Aorta (tissue), 5 donors: Measurements from ENCODE around the gene ATF2. TPM values are rescaled to one million over a fixed set of nuclear protein-coding genes. Genes with fewer than 3 reads are reported as not detected.

Source experiments
- ATAC-seq: fragments of 200-7000 bp; cut with Tn5 transposase; one replicate; pipeline ENCODE4 v1.9.1; 2022; ENCODE audit warnings: moderate library complexity; ENCODE audit not compliant: low FRiP score
- DNase-seq, 2 donors: peaks; one replicate each; pipeline ENCODE4 v3.0.0-alpha.2; 2020
- H3K27ac ChIP-seq, 2 donors: one replicate each; pipeline ENCODE4 v1.5.1; 2013; ENCODE audit warnings: low read length in 2 of 2, mild to moderate bottlenecking in 2 of 2, moderate library complexity in 2 of 2, control low read depth in 1 of 2, inconsistent platforms in 1 of 2, low read depth in 1 of 2
- H3K27me3 ChIP-seq, 2 donors: one replicate each; pipeline ENCODE4 v1.6.1; 2013; ENCODE audit warnings: control low read depth in 1 of 2, low read length in 1 of 2, mild to moderate bottlenecking in 1 of 2, moderate library complexity in 1 of 2; ENCODE audit not compliant: insufficient read depth in 2 of 2, control insufficient read depth in 1 of 2
- H3K36me3 ChIP-seq, 2 donors: one replicate each; pipeline ENCODE4 v1.6.1; 2013; ENCODE audit warnings: control low read depth in 1 of 2, low read length in 1 of 2, mild to moderate bottlenecking in 1 of 2; ENCODE audit not compliant: insufficient read depth in 2 of 2, control insufficient read depth in 1 of 2
- H3K4me1 ChIP-seq, 2 donors: one replicate each; pipeline ENCODE4 v1.6.1; 2013; ENCODE audit warnings: low read length in 2 of 2, control low read depth in 1 of 2, mild to moderate bottlenecking in 1 of 2, moderate library complexity in 1 of 2; ENCODE audit not compliant: insufficient read depth in 2 of 2, control insufficient read depth in 1 of 2
- H3K4me3 ChIP-seq, 2 donors: one replicate each; pipeline ENCODE4 v1.5.1; 2013; ENCODE audit warnings: low read length in 2 of 2, control low read depth in 1 of 2, mild to moderate bottlenecking in 1 of 2
- H3K9me3 ChIP-seq: one replicate; pipeline ENCODE4 v1.6.1; 2013; ENCODE audit warnings: mild to moderate bottlenecking, low read length; ENCODE audit not compliant: control insufficient read depth
- WGBS, 2 donors: extraction: QIAGEN DNeasy Blood & Tissue Kit; methylation state at CpG; one replicate each; pipeline ENCODE4 v1.1.7; 2013; 5-methylcytosine and 5-hydroxymethylcytosine counted together
- intact Hi-C, 2 donors: fragments of 100-400 bp; cut with DNase I; formaldehyde crosslinking; loops; one replicate each; pipeline versions ENCODE4 v1.14.2 to v1.15.0; 2022
- polyA plus RNA-seq, 2 donors: library from polyadenylated mRNA; stranded (reverse); fragments of 200-250 nt; gene quantifications; one replicate each; pipeline ENCODE4 v1.2.3, GENCODE V29; 2013
- total RNA-seq, 2 donors: library from RNA; stranded (reverse); fragmentation: NEBNext Ultra II Directional; extraction: Animal tissue kit (Norgen Biotek cat#: 25700); gene quantifications; one replicate each; pipeline ENCODE4 v1.2.1, GENCODE V29; 2021
- donor health status: healthy with polysubstance abuse.
- donor health status: Bipolar disorder and iron deficiency.
- donor health status: DM: no; HTN: no; CAD: no.
- donor health status: DM: no; HTN: no; CAD: no.
- donor health status: DM: yes; HTN: yes; CAD: no.

Gene ATF2
- total and polyA plus RNA-seq, 4 donors, result 17.3 to 72.0 (median 40.9) TPM

- intact Hi-C loops, result no loop called here
- 86% methylated on average over 3 of the region's 3 CpGs for WGBS, 2 donors
- no peak overlapping the region for H3K4me3 ChIP-seq
- no peaks in the 10 kb centered on the region for H3K9me3 ChIP-seq
- H3K4me1 ChIP-seq, result no peaks in the 10 kb centered on the region
- no peak overlapping the region for H3K27ac ChIP-seq
- H3K27me3 ChIP-seq, result no peaks in the 10 kb centered on the region
- peaks cover 0 to 3% of the 10 kb centered on the region in 2 donors for H3K36me3 ChIP-seq
- DNase-seq, result no peak
- ATAC-seq, result no peak
Observed at GRCh38 chr2:175170659-175171304, 2.8 kb upstream of the ATF2 start.

GRCh38 chr2:175169191-175169590 is 1.2 kb upstream of the ATF2 start:
- no peak for DNase-seq
- intact Hi-C loops, result loop anchor here in 1 of 2 donors (5.0 to 10.0 kb wide), 3 partner anchors 57 to 164 kb away; partner anchors contain the start of gene CHN1
- Histone ChIP-seq H3K27ac (no peak overlapping the region), H3K27me3 (no peaks in the 10 kb centered on the region), H3K4me1 (no peaks in the 10 kb centered on the region), H3K36me3 (peaks cover 0 to 3% of the 10 kb centered on the region in 2 donors), H3K4me3 (no peak overlapping the region), H3K9me3 (no peaks in the 10 kb centered on the region)
- 56% methylated on average over 3 of the region's 3 CpGs for WGBS, 2 donors
- no peak for ATAC-seq

- DNase-seq (no peak), ATAC-seq (no peak)
- Histone ChIP-seq H3K9me3 (no peaks in the 10 kb centered on the region), H3K27ac (peak overlapping the region in 1 of 2 donors; percentile 61), H3K4me1 (no peaks in the 10 kb centered on the region), H3K27me3 (no peaks in the 10 kb centered on the region), H3K4me3 (peak overlapping the region; percentile 22 to 51), H3K36me3 (peaks cover 0 to 3% of the 10 kb centered on the region in 2 donors)
- intact Hi-C loops, result loop anchor here in 1 of 2 donors (5.0 to 10.0 kb wide), 3 partner anchors 56 to 164 kb away; partner anchors contain the start of gene CHN1
- 0 to 1% methylated on average over 11 of the region's 11 CpGs for WGBS, 2 donors
Observed at GRCh38 chr2:175168564-175168945, 552 bp upstream of the ATF2 start.

- 1% methylated on average over 29 to 32 of the region's 32 CpGs for WGBS, 2 donors
- Histone ChIP-seq H3K36me3 (no peaks in the 10 kb centered on the region), H3K4me3 (peak overlapping the region; percentile 58 to 83), H3K27me3 (no peaks in the 10 kb centered on the region), H3K9me3 (no peaks in the 10 kb centered on the region), H3K27ac (peak overlapping the region; percentile 51 to 79), H3K4me1 (no peaks in the 10 kb centered on the region)
- ATAC-seq (peak; percentile 31), DNase-seq (peak; percentile 65 to 77)
- intact Hi-C loops, result loop anchor here in 1 of 2 donors (5.0 to 10.0 kb wide), 3 partner anchors 55 to 162 kb away; partner anchors contain the start of gene CHN1
Observed at GRCh38 chr2:175167076-175167791, 769 bp downstream of the ATF2 start.

GRCh38 chr2:175166216-175166824 is 1.7 kb downstream of the ATF2 start:
- Histone ChIP-seq H3K27ac (no peak overlapping the region), H3K9me3 (no peaks in the 10 kb centered on the region), H3K36me3 (no peaks in the 10 kb centered on the region), H3K4me1 (no peaks in the 10 kb centered on the region), H3K4me3 (no peak overlapping the region), H3K27me3 (no peaks in the 10 kb centered on the region)
- DNase-seq (no peak), ATAC-seq (no peak)
- 34 to 37% methylated on average over 9 of the region's 9 CpGs for WGBS, 2 donors
- intact Hi-C loops, result loop anchor here in 1 of 2 donors (5.0 to 10.0 kb wide), 3 partner anchors 54 to 162 kb away; partner anchors contain the start of gene CHN1

GRCh38 chr2:175164235-175164634 is 3.8 kb downstream of the ATF2 start:
- DNase-seq (no peak), ATAC-seq (no peak)
- H3K9me3 ChIP-seq, result no peaks in the 10 kb centered on the region
- H3K36me3 ChIP-seq, result no peaks in the 10 kb centered on the region
- H3K4me1 ChIP-seq, result no peaks in the 10 kb centered on the region
- no peak overlapping the region for H3K27ac ChIP-seq
- WGBS, 2 donors, result 95 to 96% methylated on average over 8 of the region's 8 CpGs
- no peak overlapping the region for H3K4me3 ChIP-seq
- no peaks in the 10 kb centered on the region for H3K27me3 ChIP-seq
- intact Hi-C loops, result loop anchor here in 1 of 2 donors (10.0 kb wide), 2 partner anchors 129 to 159 kb away; partner anchors contain the start of gene CHN1

GRCh38 chr2:175158894-175159293 is 9.1 kb downstream of the ATF2 start:
- H3K9me3 ChIP-seq, result no peaks in the 10 kb centered on the region
- H3K27ac ChIP-seq, result no peak overlapping the region
- H3K4me3 ChIP-seq, result no peak overlapping the region
- no peaks in the 10 kb centered on the region for H3K4me1 ChIP-seq
- DNase-seq, result no peak
- H3K27me3 ChIP-seq, result no peaks in the 10 kb centered on the region
- WGBS, 2 donors, result 73 to 91% methylated on average over 4 of the region's 4 CpGs
- no peaks in the 10 kb centered on the region for H3K36me3 ChIP-seq
- no peak for ATAC-seq
- intact Hi-C loops, result no loop called here

GRCh38 chr2:175156534-175156933 is 11.5 kb downstream of the ATF2 start:
- DNase-seq (no peak), ATAC-seq (no peak)
- Histone ChIP-seq H3K4me3 (no peak overlapping the region), H3K4me1 (no peaks in the 10 kb centered on the region), H3K27ac (no peak overlapping the region), H3K9me3 (no peaks in the 10 kb centered on the region), H3K27me3 (no peaks in the 10 kb centered on the region), H3K36me3 (no peaks in the 10 kb centered on the region)
- WGBS, 2 donors, result 77% methylated on average over 5 of the region's 5 CpGs
- intact Hi-C loops, result no loop called here
